ENCODE measurements around the gene ARHGAP10.

The ARHGAP10 gene

GRCh38 chr4:147747787-147748454 is 16.0 kb downstream of the ARHGAP10 start:
- H3K27ac Mint-ChIP-seq = no peak overlapping the region
- no peaks in the 10 kb centered on the region for H3K9me3 Mint-ChIP-seq
- no peaks in the 10 kb centered on the region for H3K27me3 Mint-ChIP-seq
- peaks cover 5% of the 10 kb centered on the region for H3K36me3 Mint-ChIP-seq (ENCODE audit: low read depth)
- H3K4me1 Mint-ChIP-seq (ENCODE audit: low read depth) = peaks cover 4% of the 10 kb centered on the region
- no peak overlapping the region for H3K4me3 Mint-ChIP-seq

- no peaks in the 10 kb centered on the region for H3K27me3 Mint-ChIP-seq
- peaks cover 3% of the 10 kb centered on the region for H3K36me3 Mint-ChIP-seq (ENCODE audit: low read depth)
- H3K4me3 Mint-ChIP-seq = no peak overlapping the region
- H3K4me1 Mint-ChIP-seq (ENCODE audit: low read depth) = peaks cover 4% of the 10 kb centered on the region
- H3K27ac Mint-ChIP-seq = no peak overlapping the region
- H3K9me3 Mint-ChIP-seq = no peaks in the 10 kb centered on the region
Measured at GRCh38 chr4:147749811-147750321, 18.0 kb downstream of the ARHGAP10 start.

- Mint-ChIP-seq H3K4me1 (ENCODE audit: low read depth) (peaks cover 13% of the 10 kb centered on the region), H3K36me3 (ENCODE audit: low read depth) (no peaks in the 10 kb centered on the region), H3K9me3 (no peaks in the 10 kb centered on the region), H3K27me3 (no peaks in the 10 kb centered on the region), H3K4me3 (no peak overlapping the region), H3K27ac (no peak overlapping the region)
Measured at GRCh38 chr4:147753047-147753446, 21.2 kb downstream of the ARHGAP10 start.

GRCh38 chr4:147754037-147754445 is 22.2 kb downstream of the ARHGAP10 start:
- Mint-ChIP-seq H3K4me1 (ENCODE audit: low read depth) (peaks cover 13% of the 10 kb centered on the region), H3K9me3 (no peaks in the 10 kb centered on the region), H3K27ac (no peak overlapping the region), H3K27me3 (no peaks in the 10 kb centered on the region), H3K4me3 (no peak overlapping the region), H3K36me3 (ENCODE audit: low read depth) (no peaks in the 10 kb centered on the region)

GRCh38 chr4:147755561-147756295 is 23.8 kb downstream of the ARHGAP10 start:
- no peaks in the 10 kb centered on the region for H3K27me3 Mint-ChIP-seq
- no peak overlapping the region for H3K4me3 Mint-ChIP-seq
- H3K27ac Mint-ChIP-seq = no peak overlapping the region
- H3K36me3 Mint-ChIP-seq (ENCODE audit: low read depth) = no peaks in the 10 kb centered on the region
- peaks cover 11% of the 10 kb centered on the region for H3K4me1 Mint-ChIP-seq (ENCODE audit: low read depth)
- H3K9me3 Mint-ChIP-seq = no peaks in the 10 kb centered on the region

GRCh38 chr4:147756417-147756816 is 24.5 kb downstream of the ARHGAP10 start:
- peaks cover 15% of the 10 kb centered on the region for H3K4me1 Mint-ChIP-seq (ENCODE audit: low read depth)
- no peaks in the 10 kb centered on the region for H3K36me3 Mint-ChIP-seq (ENCODE audit: low read depth)
- no peaks in the 10 kb centered on the region for H3K9me3 Mint-ChIP-seq
- no peaks in the 10 kb centered on the region for H3K27me3 Mint-ChIP-seq
- no peak overlapping the region for H3K4me3 Mint-ChIP-seq
- H3K27ac Mint-ChIP-seq = no peak overlapping the region

GRCh38 chr4:147760176-147760575 is 28.3 kb downstream of the ARHGAP10 start:
- Mint-ChIP-seq H3K36me3 (ENCODE audit: low read depth) (no peaks in the 10 kb centered on the region), H3K27ac (no peak overlapping the region), H3K9me3 (no peaks in the 10 kb centered on the region), H3K27me3 (no peaks in the 10 kb centered on the region), H3K4me3 (no peak overlapping the region), H3K4me1 (ENCODE audit: low read depth) (peaks cover 15% of the 10 kb centered on the region)

GRCh38 chr4:147760695-147761094 is 28.8 kb downstream of the ARHGAP10 start:
- Mint-ChIP-seq H3K27ac (no peak overlapping the region), H3K4me1 (ENCODE audit: low read depth) (peaks cover 10% of the 10 kb centered on the region), H3K27me3 (no peaks in the 10 kb centered on the region), H3K9me3 (no peaks in the 10 kb centered on the region), H3K36me3 (ENCODE audit: low read depth) (no peaks in the 10 kb centered on the region), H3K4me3 (no peak overlapping the region)

GRCh38 chr4:147761218-147761883 is 29.5 kb downstream of the ARHGAP10 start:
- Mint-ChIP-seq H3K4me3 (no peak overlapping the region), H3K27me3 (no peaks in the 10 kb centered on the region), H3K4me1 (ENCODE audit: low read depth) (peaks cover 7% of the 10 kb centered on the region), H3K27ac (no peak overlapping the region), H3K9me3 (no peaks in the 10 kb centered on the region), H3K36me3 (ENCODE audit: low read depth) (no peaks in the 10 kb centered on the region)

GRCh38 chr4:147764337-147764736 is 32.4 kb downstream of the ARHGAP10 start:
- no peaks in the 10 kb centered on the region for H3K27me3 Mint-ChIP-seq
- H3K4me3 Mint-ChIP-seq = no peak overlapping the region
- no peak overlapping the region for H3K27ac Mint-ChIP-seq
- H3K36me3 Mint-ChIP-seq (ENCODE audit: low read depth) = no peaks in the 10 kb centered on the region
- no peaks in the 10 kb centered on the region for H3K9me3 Mint-ChIP-seq
- peaks cover 12% of the 10 kb centered on the region for H3K4me1 Mint-ChIP-seq (ENCODE audit: low read depth)

GRCh38 chr4:147765121-147765529 is 33.2 kb downstream of the ARHGAP10 start:
- Mint-ChIP-seq H3K27me3 (no peaks in the 10 kb centered on the region), H3K4me1 (ENCODE audit: low read depth) (peaks cover 19% of the 10 kb centered on the region), H3K27ac (no peak overlapping the region), H3K4me3 (no peak overlapping the region), H3K9me3 (no peaks in the 10 kb centered on the region), H3K36me3 (ENCODE audit: low read depth) (no peaks in the 10 kb centered on the region)

- peaks cover 13% of the 10 kb centered on the region for H3K4me1 Mint-ChIP-seq (ENCODE audit: low read depth)
- H3K27ac Mint-ChIP-seq = no peak overlapping the region
- no peak overlapping the region for H3K4me3 Mint-ChIP-seq
- no peaks in the 10 kb centered on the region for H3K27me3 Mint-ChIP-seq
- no peaks in the 10 kb centered on the region for H3K9me3 Mint-ChIP-seq
- no peaks in the 10 kb centered on the region for H3K36me3 Mint-ChIP-seq (ENCODE audit: low read depth)
Measured at GRCh38 chr4:147768113-147768512, 36.2 kb downstream of the ARHGAP10 start.

- H3K36me3 Mint-ChIP-seq (ENCODE audit: low read depth) = no peaks in the 10 kb centered on the region
- H3K27me3 Mint-ChIP-seq = no peaks in the 10 kb centered on the region
- no peak overlapping the region for H3K4me3 Mint-ChIP-seq
- H3K9me3 Mint-ChIP-seq = no peaks in the 10 kb centered on the region
- H3K27ac Mint-ChIP-seq = no peak overlapping the region
- H3K4me1 Mint-ChIP-seq (ENCODE audit: low read depth) = peaks cover 24% of the 10 kb centered on the region
Measured at GRCh38 chr4:147769386-147769785, 37.5 kb downstream of the ARHGAP10 start.

GRCh38 chr4:147770831-147771230 is 38.9 kb downstream of the ARHGAP10 start:
- H3K27me3 Mint-ChIP-seq = no peaks in the 10 kb centered on the region
- no peaks in the 10 kb centered on the region for H3K36me3 Mint-ChIP-seq (ENCODE audit: low read depth)
- H3K4me3 Mint-ChIP-seq = no peak overlapping the region
- no peak overlapping the region for H3K27ac Mint-ChIP-seq
- H3K9me3 Mint-ChIP-seq = no peaks in the 10 kb centered on the region
- peaks cover 24% of the 10 kb centered on the region for H3K4me1 Mint-ChIP-seq (ENCODE audit: low read depth)

- Mint-ChIP-seq H3K9me3 (no peaks in the 10 kb centered on the region), H3K27me3 (no peaks in the 10 kb centered on the region), H3K4me1 (ENCODE audit: low read depth) (peaks cover 26% of the 10 kb centered on the region), H3K36me3 (ENCODE audit: low read depth) (no peaks in the 10 kb centered on the region), H3K4me3 (no peak overlapping the region), H3K27ac (no peak overlapping the region)
Measured at GRCh38 chr4:147772056-147772455, 40.2 kb downstream of the ARHGAP10 start.

Measured in stimulated activated naive CD8-positive, alpha-beta T cell treated with anti-CD3 and anti-CD28 coated beads, Interleukin-15, Interleukin-2, amounts not matched to agents 100 ng/mL and 50 ng/mL, for 24 hours (primary cell).